WTC11 (cell line): Measurements from ENCODE around the gene GDF11. TPM values are rescaled to one million over a fixed set of nuclear protein-coding genes. Genes with fewer than 3 reads are reported as not detected.

Experiments
- ATAC-seq: fragments of 200-7000 bp; cut with Tn5 transposase; 2 replicates; pipeline ENCODE4 v1.10.0; 2021; ENCODE audit warnings: mild to moderate bottlenecking, moderate library complexity
- CTCF ChIA-PET: fragments of 300-600 bp; sonication (Branson Sonifier 250); formaldehyde crosslinking; loops from one replicate; lab custom pipeline; 2021; ENCODE audit warnings: antibody characterized with exemption; lab: Charles Lee
- POLR2A ChIA-PET: fragments of 350-600 bp; sonication (Branson Sonifier 250); formaldehyde crosslinking; loops from one replicate; lab custom pipeline; 2021; ENCODE audit warnings: antibody characterized with exemption; lab: Charles Lee
- DNase-seq: peaks from one replicate; pipeline ENCODE4 v3.0.0; 2021; ENCODE audit warnings: low spot score
- H3K27ac Mint-ChIP-seq: 2 replicates; pipeline ENCODE4 v1.8.0; 2021; ENCODE audit warnings: mixed read lengths
- H3K27me3 Mint-ChIP-seq: 2 replicates; pipeline ENCODE4 v1.8.0; 2021; ENCODE audit warnings: low read depth, mild to moderate bottlenecking, moderate library complexity, mixed read lengths
- H3K36me3 Mint-ChIP-seq: 2 replicates; pipeline ENCODE4 v1.8.0; 2021; ENCODE audit warnings: mixed read lengths
- H3K4me1 Mint-ChIP-seq: 2 replicates; pipeline ENCODE4 v1.8.0; 2022; ENCODE audit warnings: mixed read lengths
- H3K4me3 Mint-ChIP-seq: 2 replicates; pipeline ENCODE4 v1.8.0; 2021; ENCODE audit warnings: mild to moderate bottlenecking, moderate library complexity, mixed read lengths
- H3K9me3 Mint-ChIP-seq: 2 replicates; pipeline ENCODE4 v1.8.0; 2021; ENCODE audit warnings: mixed read lengths
- ESRRA ChIP-seq: sonication (generic); formaldehyde crosslinking; IDR thresholded peaks from 2 replicates; pipeline ENCODE4 v1.8.1; 2022; ENCODE audit warnings: mild to moderate bottlenecking, missing genetic modification reagents, borderline replicate concordance
- FOXK1 ChIP-seq: sonication (generic); formaldehyde crosslinking; IDR thresholded peaks from 2 replicates; pipeline ENCODE4 v1.8.0; 2022; ENCODE audit warnings: mild to moderate bottlenecking, moderate library complexity, missing genetic modification reagents
- FOXP1 ChIP-seq: sonication (generic); formaldehyde crosslinking; IDR thresholded peaks from 2 replicates; pipeline ENCODE4 v1.8.0; 2022; ENCODE audit warnings: missing genetic modification reagents, mild to moderate bottlenecking, moderate library complexity, borderline replicate concordance
- NR2C2 ChIP-seq: sonication (generic); formaldehyde crosslinking; IDR thresholded peaks from 2 replicates; pipeline ENCODE4 v1.8.0; 2022; ENCODE audit warnings: mild to moderate bottlenecking, missing genetic modification reagents
- OVOL2 ChIP-seq: fragments of 250-450 bp; sonication (Bioruptor Pico); IDR thresholded peaks from 2 replicates; pipeline ENCODE4 v1.9.0; 2021; ENCODE audit warnings: mild to moderate bottlenecking, borderline replicate concordance
- TCF7 ChIP-seq: sonication (generic); formaldehyde crosslinking; IDR thresholded peaks from 2 replicates; pipeline ENCODE4 v1.8.0; 2022; ENCODE audit warnings: mild to moderate bottlenecking, low read depth, missing genetic modification reagents, moderate library complexity
- ZNF138 ChIP-seq: sonication (generic); formaldehyde crosslinking; conservative IDR thresholded peaks from 2 replicates; pipeline ENCODE4 v1.8.1; 2022; ENCODE audit warnings: mild to moderate bottlenecking, moderate library complexity, missing genetic modification reagents
- ZNF219 ChIP-seq: sonication (generic); formaldehyde crosslinking; IDR thresholded peaks from 2 replicates; pipeline ENCODE4 v1.8.0; 2023; ENCODE audit warnings: missing genetic modification reagents, mild to moderate bottlenecking, borderline replicate concordance
- ZNF263 ChIP-seq: sonication (generic); formaldehyde crosslinking; IDR thresholded peaks from 2 replicates; pipeline ENCODE4 v1.8.1; 2022; ENCODE audit warnings: low read depth, mild to moderate bottlenecking, moderate library complexity, missing genetic modification reagents
- total RNA-seq: library from RNA; stranded (reverse); gene quantifications from 3 replicates; pipeline ENCODE4 v1.2.3, GENCODE V29; 2021
- TF ChIP-seq, protein P1 (sequence below): sonication (generic); formaldehyde crosslinking; IDR thresholded peaks from 2 replicates; pipeline ENCODE4 v1.8.0; 2022; ENCODE audit warnings: mild to moderate bottlenecking, missing genetic modification reagents
- TF ChIP-seq, protein P2 (sequence below): sonication (generic); formaldehyde crosslinking; IDR thresholded peaks from 2 replicates; pipeline ENCODE4 v1.8.0; 2023; ENCODE audit warnings: missing genetic modification reagents
- TF ChIP-seq, protein P3 (sequence below): sonication (generic); formaldehyde crosslinking; IDR thresholded peaks from 2 replicates; pipeline ENCODE4 v1.8.1; 2023; ENCODE audit warnings: mild to moderate bottlenecking, moderate library complexity, missing genetic modification reagents
- TF ChIP-seq, protein P4 (sequence below): sonication (generic); formaldehyde crosslinking; conservative IDR thresholded peaks from 2 replicates; pipeline ENCODE4 v1.8.1; 2022; ENCODE audit warnings: mild to moderate bottlenecking, missing genetic modification reagents
- TF ChIP-seq, protein P5 (sequence below): sonication (generic); formaldehyde crosslinking; IDR thresholded peaks from 2 replicates; pipeline ENCODE4 v1.8.0; 2022; ENCODE audit warnings: missing genetic modification reagents
- TF ChIP-seq, protein P6 (sequence below): fragments of 250-450 bp; sonication (Bioruptor Pico); IDR thresholded peaks from 2 replicates; pipeline ENCODE4 v1.9.0; 2021; ENCODE audit warnings: moderate library complexity, mild to moderate bottlenecking, inconsistent platforms, borderline replicate concordance
- TF ChIP-seq, protein P7 (sequence below): fragments of 250-450 bp; sonication (Bioruptor Pico); IDR thresholded peaks from 2 replicates; pipeline ENCODE4 v2.1.2; 2022; ENCODE audit warnings: mild to moderate bottlenecking, moderate library complexity

The GDF11 gene
- total RNA-seq, 1 experiment from 2014 or later: 16.9 TPM

DNA sequence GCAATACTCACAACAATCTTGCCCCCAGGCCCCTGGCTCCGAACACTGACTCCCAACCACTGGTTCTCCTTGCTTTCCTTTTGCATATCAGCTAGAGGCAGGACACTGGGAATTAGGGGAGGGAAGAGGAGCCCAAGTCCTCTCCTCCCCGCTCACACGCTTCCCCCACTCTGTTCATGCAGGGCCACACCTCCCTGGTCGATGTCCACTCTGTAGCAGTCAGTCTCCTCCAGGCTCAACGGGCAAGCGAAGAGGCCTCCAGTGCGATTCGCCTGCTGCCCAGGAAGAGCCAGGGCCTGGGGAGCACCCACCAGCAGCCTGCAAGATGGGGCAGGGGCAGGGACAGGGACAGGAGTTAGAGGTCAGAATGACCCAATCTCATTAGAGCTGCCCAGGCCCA is 40.1 kb upstream of the GDF11 start:
- Mint-ChIP-seq H3K27me3 (peaks cover 7% of the 10 kb centered on the region), H3K4me3 (no peak overlapping the region)
- no peak for ATAC-seq

More for the DNA sequence above, 40.1 kb upstream of the GDF11 start:
- TF ChIP-seq, protein P1, sequence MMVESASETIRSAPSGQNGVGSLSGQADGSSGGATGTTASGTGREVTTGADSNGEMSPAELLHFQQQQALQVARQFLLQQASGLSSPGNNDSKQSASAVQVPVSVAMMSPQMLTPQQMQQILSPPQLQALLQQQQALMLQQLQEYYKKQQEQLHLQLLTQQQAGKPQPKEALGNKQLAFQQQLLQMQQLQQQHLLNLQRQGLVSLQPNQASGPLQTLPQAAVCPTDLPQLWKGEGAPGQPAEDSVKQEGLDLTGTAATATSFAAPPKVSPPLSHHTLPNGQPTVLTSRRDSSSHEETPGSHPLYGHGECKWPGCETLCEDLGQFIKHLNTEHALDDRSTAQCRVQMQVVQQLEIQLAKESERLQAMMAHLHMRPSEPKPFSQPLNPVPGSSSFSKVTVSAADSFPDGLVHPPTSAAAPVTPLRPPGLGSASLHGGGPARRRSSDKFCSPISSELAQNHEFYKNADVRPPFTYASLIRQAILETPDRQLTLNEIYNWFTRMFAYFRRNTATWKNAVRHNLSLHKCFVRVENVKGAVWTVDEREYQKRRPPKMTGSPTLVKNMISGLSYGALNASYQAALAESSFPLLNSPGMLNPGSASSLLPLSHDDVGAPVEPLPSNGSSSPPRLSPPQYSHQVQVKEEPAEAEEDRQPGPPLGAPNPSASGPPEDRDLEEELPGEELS: no peak
- no peak for TF ChIP-seq ESRRA (CRISPR knock-in tag)
- TF ChIP-seq, protein P2, sequence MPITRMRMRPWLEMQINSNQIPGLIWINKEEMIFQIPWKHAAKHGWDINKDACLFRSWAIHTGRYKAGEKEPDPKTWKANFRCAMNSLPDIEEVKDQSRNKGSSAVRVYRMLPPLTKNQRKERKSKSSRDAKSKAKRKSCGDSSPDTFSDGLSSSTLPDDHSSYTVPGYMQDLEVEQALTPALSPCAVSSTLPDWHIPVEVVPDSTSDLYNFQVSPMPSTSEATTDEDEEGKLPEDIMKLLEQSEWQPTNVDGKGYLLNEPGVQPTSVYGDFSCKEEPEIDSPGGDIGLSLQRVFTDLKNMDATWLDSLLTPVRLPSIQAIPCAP (CRISPR knock-in tag): no peak
- TF ChIP-seq, protein P3, sequence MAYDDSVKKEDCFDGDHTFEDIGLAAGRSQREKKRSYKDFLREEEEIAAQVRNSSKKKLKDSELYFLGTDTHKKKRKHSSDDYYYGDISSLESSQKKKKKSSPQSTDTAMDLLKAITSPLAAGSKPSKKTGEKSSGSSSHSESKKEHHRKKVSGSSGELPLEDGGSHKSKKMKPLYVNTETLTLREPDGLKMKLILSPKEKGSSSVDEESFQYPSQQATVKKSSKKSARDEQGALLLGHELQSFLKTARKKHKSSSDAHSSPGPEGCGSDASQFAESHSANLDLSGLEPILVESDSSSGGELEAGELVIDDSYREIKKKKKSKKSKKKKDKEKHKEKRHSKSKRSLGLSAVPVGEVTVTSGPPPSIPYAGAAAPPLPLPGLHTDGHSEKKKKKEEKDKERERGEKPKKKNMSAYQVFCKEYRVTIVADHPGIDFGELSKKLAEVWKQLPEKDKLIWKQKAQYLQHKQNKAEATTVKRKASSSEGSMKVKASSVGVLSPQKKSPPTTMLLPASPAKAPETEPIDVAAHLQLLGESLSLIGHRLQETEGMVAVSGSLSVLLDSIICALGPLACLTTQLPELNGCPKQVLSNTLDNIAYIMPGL (CRISPR knock-in tag): no peak
- TF ChIP-seq, protein P4, sequence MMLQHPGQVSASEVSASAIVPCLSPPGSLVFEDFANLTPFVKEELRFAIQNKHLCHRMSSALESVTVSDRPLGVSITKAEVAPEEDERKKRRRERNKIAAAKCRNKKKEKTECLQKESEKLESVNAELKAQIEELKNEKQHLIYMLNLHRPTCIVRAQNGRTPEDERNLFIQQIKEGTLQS (CRISPR knock-in tag): no peak
- TF ChIP-seq FOXK1 (CRISPR knock-in tag): no peak
- TF ChIP-seq FOXP1 (CRISPR knock-in tag): no peak
- TF ChIP-seq NR2C2: no peak
- TF ChIP-seq, protein P5, sequence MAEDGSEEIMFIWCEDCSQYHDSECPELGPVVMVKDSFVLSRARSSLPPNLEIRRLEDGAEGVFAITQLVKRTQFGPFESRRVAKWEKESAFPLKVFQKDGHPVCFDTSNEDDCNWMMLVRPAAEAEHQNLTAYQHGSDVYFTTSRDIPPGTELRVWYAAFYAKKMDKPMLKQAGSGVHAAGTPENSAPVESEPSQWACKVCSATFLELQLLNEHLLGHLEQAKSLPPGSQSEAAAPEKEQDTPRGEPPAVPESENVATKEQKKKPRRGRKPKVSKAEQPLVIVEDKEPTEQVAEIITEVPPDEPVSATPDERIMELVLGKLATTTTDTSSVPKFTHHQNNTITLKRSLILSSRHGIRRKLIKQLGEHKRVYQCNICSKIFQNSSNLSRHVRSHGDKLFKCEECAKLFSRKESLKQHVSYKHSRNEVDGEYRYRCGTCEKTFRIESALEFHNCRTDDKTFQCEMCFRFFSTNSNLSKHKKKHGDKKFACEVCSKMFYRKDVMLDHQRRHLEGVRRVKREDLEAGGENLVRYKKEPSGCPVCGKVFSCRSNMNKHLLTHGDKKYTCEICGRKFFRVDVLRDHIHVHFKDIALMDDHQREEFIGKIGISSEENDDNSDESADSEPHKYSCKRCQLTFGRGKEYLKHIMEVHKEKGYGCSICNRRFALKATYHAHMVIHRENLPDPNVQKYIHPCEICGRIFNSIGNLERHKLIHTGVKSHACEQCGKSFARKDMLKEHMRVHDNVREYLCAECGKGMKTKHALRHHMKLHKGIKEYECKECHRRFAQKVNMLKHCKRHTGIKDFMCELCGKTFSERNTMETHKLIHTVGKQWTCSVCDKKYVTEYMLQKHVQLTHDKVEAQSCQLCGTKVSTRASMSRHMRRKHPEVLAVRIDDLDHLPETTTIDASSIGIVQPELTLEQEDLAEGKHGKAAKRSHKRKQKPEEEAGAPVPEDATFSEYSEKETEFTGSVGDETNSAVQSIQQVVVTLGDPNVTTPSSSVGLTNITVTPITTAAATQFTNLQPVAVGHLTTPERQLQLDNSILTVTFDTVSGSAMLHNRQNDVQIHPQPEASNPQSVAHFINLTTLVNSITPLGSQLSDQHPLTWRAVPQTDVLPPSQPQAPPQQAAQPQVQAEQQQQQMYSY (CRISPR knock-in tag): no peak
- TF ChIP-seq, protein P6, sequence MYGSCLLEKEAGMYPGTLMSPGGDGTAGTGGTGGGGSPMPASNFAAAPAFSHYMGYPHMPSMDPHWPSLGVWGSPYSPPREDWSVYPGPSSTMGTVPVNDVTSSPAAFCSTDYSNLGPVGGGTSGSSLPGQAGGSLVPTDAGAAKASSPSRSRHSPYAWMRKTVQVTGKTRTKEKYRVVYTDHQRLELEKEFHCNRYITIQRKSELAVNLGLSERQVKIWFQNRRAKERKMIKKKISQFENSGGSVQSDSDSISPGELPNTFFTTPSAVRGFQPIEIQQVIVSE (CRISPR knock-in tag): no peak
- no peak for TF ChIP-seq ZNF219 (CRISPR knock-in tag)
- TF ChIP-seq ZNF263: no peak
- TF ChIP-seq, protein P7, sequence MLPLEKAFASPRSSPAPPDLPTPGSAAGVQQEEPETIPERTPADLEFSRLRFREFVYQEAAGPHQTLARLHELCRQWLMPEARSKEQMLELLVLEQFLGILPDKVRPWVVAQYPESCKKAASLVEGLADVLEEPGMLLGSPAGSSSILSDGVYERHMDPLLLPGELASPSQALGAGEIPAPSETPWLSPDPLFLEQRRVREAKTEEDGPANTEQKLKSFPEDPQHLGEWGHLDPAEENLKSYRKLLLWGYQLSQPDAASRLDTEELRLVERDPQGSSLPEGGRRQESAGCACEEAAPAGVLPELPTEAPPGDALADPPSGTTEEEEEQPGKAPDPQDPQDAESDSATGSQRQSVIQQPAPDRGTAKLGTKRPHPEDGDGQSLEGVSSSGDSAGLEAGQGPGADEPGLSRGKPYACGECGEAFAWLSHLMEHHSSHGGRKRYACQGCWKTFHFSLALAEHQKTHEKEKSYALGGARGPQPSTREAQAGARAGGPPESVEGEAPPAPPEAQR (CRISPR knock-in tag): no peak
- no peak for TF ChIP-seq ZNF138 (CRISPR knock-in tag)
- no peak for TF ChIP-seq TCF7 (CRISPR knock-in tag)
- no peak for TF ChIP-seq OVOL2 (CRISPR knock-in tag)
- TF ChIP-seq, all 79 proteins: peak for 0
- no peaks in the 10 kb centered on the region for H3K9me3 Mint-ChIP-seq
- H3K27ac Mint-ChIP-seq: no peak overlapping the region
- H3K36me3 Mint-ChIP-seq: no peaks in the 10 kb centered on the region
- peaks cover 21% of the 10 kb centered on the region for H3K4me1 Mint-ChIP-seq
- POLR2A ChIA-PET: no interaction called here
- no peak for DNase-seq
- CTCF ChIA-PET: no interaction called here
